Measurements from ENCODE around the gene AFF3.

AFF3 gene

DNA sequence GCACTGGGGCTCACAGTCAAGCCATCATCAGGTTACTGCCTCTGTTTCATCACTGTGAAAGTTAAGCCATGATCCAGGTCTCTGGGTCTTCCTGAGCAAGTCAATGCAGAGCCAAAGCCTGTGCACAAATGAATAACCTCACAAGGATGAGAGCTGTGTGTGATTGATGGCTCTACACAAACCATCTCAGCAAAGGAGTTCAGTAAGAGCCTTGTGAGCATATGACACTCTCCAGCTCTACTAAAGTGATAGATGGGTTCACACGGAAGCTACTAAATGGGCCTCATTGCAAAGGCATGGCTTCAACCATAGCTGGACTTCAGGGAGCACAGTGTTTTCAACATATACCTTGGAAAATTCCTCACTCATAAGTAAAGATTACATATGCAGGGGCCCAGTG, 101.5 kb downstream of the AFF3 start:
- no peak for DNase-seq

DNA sequence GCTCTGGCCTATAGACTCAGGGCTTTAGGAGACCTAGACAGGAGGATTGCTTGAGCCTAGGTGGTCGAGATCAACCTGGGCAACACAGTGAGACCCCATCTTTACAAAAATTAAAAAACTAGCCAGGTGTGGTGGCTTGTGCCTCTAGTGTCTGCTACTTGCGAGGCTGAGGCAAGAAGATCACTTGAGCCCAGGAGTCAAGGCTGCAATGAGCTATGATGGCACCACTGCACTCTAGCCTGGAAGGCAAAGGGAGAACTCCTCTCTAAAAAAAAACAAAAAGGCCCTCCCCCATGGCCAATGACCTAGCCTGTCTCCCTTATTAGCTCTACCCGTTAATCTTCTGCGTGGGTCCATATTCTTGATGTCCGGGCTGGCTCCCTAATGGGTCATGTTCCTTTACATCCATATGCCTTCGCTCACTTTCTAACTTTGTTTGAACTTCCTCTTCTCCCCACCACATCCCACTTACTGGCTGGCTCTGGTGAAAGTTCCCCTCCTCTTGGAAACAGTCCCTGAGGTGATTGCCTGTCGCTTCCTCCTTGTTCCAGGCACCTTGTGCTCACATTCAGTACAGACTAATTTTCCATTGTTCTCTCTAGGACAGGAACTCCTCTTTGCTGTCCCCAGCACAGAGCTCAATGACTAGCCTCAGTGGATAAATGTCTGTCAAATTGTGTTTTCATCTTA, 103.0 kb downstream of the AFF3 start:
- DNase-seq: peak; percentile 66 to 71 (median 69)

DNA sequence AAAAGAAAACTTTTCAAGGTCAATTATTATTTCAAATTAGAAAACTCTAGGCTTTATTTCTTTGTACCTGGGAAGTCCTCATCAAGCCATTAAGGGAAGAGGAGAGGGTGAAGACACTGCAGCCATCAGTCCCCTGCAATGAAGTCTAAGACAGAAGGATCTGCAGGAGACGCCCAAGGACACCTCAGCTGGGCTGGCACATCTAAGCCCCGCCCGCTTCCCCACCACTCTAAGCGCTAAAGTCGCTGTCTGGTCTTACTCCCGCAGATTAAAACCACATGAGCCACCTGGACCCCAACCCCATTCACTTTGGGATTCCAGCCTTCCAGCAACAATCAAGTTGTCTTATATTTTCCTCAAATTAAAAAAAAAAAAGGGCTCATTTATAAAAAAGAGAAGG, 104.4 kb downstream of the AFF3 start:
- no peak for DNase-seq

DNA sequence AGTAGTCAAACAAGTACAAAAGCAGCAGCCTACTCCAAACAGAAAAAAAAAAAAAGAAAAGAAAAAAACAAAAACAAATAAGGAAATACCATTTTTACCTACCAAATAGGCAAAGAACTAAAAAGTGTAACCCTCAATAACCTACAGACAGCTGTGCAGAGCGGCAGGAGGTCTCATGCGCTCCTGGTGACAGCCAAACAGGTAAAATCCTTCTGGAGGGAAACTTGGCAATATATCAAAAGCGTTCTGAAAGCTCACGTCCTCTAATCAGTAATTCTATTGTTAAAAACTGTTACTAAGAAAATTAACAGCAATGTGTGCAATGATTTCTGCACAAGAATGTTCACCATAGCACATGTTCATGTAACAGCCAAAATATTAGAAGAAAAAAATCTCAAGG, 105.6 kb downstream of the AFF3 start:
- DNase-seq: no peak

DNA sequence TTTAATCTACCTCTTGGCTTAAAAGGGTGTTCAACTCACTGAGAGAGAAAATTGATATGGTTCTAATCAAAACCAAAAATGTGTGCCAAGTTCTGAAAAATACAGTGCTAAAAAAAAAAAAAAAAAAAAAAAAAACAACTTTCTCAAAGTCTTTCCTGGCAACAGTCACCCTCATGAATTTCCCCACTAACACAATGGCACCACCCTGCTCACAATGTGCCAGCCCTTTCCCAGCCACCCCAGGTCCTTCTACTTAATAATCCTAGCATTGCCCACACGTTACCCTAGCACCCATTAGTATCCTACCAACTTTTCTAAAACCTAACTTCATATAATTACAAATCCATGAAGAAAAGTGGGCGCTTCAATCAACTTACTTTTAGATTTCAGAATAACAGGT, 106.4 kb downstream of the AFF3 start:
- no peak for DNase-seq

DNA sequence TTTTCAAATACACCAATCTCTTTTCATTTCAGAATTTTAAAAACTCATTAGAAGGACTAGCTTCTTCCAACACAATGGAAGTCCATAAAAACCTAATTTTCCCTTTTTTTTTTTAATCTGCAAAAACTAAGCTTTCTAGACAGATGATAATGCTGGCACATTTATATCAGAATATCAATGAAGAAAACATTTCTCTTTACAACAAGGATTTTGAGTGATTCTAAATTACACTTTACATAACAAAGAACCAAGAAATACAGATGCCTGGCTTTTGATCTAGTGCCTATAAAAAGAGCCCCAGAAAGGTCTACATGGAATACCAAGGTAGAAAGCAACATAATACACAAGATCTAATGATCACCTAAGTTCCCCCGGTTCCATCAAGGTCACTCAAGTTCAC, 108.0 kb downstream of the AFF3 start:
- DNase-seq: no peak

DNA sequence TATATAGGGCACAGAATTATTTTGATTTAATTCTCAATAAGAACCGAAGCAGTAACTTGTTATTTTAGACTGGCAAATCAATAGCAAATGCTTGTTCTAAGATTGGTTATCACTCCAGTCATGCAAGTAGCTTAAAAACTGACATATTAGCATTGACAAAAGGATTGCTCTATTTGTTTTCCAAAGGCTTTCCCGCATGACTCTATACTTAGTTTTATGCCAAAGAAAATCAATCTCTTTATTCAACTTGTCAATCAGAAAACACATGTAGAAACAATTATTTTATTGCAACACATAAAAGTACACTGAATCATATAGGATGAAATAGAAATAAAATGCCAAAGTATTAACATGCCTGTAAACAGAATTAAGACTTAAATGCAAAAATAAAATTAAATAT, 108.4 kb downstream of the AFF3 start:
- no peak for DNase-seq

DNA sequence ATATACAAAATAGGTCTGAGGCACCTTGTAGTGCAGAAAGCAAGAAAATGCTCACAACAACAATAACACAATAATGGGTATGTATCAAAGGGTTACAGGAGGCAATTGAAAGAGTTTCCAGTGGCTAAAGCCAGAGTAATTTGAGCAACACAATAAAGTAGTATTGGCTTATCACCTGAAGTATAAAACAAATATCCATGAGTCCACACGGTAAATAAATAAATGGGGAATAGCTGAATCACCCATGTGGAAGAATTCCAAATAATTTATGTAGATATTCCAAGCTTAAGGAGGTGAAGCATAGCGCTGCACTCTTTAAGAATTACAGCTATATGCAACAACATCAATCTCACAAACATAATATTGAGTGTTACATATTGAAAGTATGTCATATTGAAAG, 110.8 kb downstream of the AFF3 start:
- no peak for DNase-seq

DNA sequence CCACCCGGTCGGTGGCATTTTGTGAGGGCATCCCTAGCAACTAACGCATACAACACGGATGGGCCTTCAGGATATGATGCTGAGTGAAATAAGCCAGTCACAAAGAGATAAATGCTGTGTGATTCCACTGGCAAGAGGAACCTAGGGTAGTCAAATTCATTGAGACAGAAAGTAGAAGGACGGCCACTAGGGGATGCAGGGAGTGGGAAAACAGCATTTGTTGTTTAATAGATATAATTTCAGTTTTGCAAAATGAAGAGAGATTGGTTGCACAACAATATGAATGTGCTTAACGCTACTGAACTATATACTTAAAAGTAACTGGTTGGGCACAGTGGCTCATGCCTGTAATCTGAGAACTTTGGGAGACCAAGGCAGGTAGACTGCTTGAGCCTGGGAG, 112.9 kb downstream of the AFF3 start:
- no peak for DNase-seq

DNA sequence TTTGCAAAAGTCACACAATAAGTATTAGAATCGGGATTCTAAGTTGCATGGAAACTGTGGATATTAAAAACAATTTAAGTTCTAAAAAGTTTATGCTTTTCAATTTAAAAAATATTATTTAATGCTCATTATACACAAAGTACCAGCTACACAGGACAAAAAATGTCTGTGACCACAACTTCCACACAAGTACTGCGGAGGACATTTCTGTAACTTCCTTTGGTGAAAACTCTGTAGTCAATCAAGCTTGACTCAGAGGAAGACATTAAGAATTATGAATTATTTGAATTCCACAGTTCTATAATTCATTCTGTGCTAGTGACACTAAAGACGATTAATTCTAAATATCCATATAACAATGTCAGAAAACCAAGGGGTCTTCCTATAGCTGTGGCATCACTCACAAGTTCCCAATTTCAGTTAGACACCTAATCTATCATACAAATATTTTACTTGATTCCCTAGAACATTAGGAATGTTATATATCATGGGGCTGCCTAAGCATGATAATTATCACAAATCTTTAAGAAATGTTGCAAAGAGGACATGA, 120.5 kb downstream of the AFF3 start:
- DNase-seq: peak in 1 of 3 donors; percentile 39

DNA sequence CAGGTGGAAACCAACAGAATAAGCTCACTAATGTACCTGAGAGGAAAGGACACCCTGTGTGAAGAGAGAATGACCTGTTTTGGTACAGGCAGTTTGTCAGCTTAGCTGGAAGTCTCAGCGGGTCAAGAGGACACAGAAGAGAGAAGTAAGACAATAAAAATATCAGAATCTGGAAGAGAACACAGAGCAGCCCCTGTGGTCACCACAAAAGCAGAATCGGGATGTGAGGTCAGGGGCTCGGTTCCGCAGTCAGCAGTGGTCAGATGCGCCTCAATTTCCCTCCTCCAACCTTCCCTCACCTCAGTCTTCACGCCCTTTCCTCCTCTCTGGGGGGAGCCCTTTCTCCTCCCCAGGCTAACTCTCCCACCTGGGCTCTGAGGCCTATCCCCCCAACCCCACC, 122.9 kb downstream of the AFF3 start:
- no peak for DNase-seq

DNA sequence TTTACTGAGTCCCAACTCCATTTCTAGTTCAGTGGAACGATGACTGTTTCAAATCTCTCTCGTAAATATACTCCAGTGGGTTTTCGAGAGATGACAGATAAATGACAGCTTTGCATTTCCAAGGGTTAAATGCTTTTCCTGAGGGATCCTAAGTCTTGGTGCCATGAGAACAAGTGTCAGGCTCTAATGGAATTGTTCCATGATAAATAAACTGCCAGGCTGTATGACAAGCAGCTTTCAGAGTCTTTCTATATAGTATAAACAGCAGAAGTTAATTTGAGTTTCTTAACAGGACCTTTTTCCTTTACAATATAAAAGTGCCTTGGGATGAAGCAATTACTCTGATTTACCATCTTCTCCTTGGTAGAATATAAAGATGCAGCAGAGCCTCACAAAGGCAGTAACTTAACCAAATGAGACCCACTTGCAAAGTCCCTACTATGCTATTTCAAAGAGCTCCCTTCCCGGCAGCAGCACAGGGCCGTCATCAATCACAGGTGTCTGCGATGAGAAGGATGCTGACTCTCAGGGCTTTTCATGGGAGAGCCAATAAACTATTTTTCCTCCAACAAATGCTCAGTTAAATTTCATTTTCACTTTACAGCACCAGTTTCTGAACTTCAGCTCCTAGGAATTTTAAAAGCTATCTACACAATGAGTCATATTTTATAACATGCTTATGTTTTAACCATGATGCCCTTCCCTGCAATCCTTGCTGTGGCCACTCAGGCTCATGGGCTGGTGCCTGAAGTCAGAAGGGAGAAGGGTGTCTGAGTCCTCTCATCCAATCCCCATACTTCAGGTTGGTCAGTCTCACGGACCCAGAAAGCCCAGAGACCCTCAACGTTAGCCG, 123.8 kb downstream of the AFF3 start:
- DNase-seq: peak in 1 of 3 donors; percentile 25

DNA sequence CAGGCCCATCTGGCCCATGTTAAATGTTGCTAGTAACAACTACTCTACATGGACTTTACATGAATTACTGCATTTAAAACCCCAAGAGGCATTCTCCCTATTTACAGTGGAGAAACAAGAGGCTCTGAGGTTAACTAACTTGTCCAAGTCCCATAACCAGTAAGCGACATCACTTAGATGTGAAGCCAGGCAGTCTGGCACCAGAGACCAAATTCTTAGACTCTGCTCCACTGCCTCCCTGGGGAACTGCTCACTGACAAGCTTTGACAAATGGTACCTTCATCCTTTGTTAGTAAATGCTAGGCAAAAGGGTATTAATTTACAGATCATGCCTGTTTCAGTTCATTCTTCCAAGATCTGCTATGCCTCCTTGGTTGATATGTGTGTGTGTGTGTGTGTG, 124.8 kb downstream of the AFF3 start:
- no peak for DNase-seq

DNA sequence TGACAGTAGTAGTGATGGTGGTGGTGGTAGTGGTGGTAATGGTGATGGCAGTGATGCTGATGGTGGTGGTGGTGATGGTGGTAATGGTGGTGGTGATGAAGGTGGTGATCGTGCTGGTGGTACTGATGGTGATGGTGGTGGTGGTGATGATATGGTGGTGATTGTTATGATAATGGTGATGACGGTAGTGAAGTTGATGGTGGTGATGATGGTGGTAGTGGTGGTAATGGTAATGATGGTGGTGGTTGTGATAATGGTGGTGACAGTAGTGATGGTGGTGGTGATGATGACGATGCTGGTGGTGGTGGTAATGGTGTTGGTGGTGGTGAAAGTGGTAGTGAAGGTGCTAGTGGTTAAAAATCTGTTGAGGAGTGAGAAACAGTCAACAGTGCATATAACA, 125.6 kb downstream of the AFF3 start:
- DNase-seq: no peak

DNA sequence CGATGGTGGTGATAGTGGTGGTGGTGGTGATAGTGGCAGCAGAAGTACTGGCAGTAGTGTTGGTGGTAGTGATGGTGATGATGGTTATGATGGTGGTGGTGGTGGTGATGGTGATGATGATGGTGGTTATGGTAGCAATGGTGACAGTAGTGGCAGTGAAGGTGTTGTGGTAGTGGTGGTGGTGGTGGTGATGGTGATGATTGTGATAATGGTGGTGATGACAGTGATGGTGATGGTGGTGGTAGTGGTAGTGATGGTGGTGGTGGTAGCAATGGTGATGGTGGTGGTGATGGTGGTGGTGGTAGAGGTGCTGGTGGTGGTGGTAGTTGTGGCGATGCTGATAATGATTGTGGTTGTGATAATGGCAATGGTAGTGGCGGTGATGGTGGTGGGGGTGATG, 126.5 kb downstream of the AFF3 start:
- DNase-seq: no peak

DNA sequence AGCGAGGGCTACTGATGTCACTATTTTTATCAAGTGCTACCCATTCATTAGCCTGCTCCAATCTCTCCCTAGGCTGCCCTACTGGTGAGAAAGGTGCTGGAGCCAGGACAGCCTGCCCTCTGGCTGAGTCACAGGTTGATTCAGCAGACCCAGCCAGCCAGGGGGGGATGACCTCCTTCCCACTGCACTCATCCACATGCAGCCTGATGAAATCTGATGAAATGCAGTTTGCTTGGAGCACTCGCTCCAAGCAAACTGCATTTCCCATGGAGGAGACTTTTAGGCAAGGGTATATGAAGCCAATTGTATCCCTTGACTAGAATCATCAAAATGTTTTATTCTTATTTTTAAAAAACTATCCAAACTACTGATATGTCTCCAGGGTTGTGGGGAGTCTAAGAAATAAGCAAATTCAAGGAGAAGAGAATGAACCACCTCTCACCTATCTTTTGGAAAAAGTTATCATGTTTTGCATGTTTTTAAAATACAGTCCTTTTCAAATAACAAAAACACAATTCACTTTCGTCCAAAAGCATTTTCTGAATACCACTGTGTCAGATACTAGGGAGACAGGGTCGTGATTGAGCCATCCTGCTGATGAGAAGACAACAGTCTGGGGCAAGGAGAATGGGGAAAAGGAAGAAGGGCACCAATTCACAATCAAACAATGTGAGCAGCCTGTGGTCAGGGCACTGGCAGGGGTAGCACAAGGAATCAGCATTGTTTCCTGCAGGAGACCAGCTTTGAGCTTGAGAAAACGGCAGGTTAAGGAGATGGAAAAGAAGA, 128.3 kb downstream of the AFF3 start:
- peak; percentile 54 to 63 (median 61) for DNase-seq

DNA sequence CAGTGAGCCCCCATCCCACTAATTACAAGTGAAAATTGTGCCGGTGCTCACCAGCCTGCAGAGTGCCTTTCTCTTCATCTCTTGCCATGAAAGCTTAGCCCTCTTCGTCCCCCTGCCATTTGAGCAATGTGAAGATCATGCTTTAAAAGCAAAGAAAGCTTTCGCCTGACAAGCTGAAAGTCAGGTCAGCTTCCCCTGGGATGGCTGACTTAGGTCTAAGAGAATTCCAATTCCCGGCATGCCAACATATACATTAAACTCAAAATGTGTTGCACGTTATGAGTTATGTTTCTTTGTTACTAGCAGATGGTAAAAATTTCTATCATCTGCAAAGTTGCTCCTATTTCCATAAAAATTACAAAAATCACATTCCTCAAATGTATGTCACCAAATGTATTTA, 129.8 kb downstream of the AFF3 start:
- no peak for DNase-seq

DNA sequence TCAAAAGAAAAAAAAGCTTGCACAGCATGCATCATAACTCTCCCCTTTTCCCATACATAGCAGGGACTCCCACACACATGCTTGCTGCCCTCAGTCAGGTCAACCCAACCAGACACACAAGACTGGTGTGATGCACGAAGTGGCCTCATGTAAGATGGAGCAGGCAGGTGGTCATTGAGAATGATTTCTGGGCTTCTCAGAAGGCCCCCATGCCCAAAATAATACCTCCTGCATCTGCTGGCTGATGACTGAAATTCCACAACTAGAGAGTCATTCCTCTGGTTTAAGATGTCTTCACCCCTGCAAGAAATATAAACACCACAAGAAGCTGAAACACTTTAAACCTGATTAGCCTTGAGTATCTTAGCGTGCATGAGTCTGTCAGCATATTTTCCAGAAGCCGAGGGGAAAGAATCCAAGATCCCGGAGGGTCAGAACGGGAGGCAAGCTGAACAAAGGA, 131.1 kb downstream of the AFF3 start:
- DNase-seq: no peak

DNA sequence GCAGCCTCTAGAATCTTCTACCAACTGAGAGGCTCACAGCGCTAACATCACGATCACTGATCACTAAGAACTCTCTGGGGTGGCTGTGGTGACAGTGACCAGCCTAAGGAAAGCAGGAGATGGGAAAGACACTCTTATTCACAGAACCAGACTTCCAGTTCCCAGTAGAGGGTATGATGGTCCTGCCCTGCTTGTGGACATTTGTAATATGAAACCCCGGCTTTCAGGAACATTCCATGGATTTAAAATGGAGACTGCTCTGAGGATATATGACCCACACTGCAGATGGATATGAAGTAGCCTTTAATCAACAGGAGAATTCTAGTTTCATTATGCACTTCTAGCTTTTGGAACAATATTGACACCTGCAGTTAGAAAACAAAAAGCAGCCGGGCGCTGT, 131.8 kb downstream of the AFF3 start:
- DNase-seq: no peak

DNA sequence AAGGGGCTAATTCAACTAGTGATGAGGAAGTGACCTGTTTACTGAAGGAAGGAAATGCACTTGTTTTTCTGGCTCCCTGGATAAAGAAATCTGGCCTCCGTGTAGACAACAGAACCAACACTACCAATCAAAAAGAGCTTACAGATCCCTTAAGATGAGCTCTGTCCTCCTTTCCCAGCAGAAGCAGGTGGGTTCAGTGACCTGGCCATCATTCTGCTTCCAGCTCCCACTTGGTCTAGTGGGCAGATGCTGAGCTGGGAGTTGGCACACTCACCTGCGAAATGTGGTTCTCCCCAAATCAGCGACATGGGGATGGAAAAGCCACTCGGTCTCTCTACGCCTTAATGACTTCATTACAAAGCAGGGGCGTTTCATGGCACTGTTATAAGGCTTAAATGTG, 132.6 kb downstream of the AFF3 start:
- no peak for DNase-seq

DNA sequence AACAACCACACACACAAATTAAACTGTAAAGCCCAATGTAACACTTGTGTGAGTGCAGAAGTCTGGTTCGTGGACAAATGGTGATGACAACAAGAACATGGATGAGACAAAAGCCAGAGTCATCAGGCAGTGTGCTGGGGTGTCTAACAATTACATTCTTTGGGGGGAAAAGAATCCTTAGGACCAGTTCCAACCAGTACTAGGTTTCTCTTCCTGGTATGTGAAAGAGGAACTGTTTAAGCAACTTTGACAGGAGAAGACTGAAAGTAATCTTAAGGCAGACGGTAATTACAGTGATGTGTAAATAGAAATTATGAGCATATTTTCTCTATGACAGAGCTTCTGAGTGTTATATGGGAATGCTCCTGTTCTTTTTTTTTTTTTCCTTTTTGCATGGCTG, 133.4 kb downstream of the AFF3 start:
- DNase-seq: peak; percentile 30 to 66 (median 59)

DNA sequence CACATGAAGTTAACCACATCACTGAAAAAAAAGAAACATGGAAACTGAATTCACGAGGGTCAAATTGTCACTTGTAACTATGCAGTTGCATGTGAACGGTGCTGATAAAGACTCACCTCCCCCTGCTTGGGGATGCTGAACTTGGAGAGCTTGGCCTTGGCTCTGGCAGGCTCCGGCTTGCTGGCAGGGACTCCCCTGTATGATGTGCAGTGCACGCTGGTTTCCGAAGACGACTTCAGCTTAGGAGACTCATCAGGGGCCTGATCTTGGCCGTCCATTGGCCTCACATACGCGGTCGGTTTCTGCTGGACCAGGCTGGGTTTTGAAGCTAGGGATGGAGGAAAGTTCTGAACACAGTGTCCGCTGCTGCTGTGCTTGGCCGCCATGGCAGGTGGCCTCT, 135.9 kb downstream of the AFF3 start:
- no peak for DNase-seq

DNA sequence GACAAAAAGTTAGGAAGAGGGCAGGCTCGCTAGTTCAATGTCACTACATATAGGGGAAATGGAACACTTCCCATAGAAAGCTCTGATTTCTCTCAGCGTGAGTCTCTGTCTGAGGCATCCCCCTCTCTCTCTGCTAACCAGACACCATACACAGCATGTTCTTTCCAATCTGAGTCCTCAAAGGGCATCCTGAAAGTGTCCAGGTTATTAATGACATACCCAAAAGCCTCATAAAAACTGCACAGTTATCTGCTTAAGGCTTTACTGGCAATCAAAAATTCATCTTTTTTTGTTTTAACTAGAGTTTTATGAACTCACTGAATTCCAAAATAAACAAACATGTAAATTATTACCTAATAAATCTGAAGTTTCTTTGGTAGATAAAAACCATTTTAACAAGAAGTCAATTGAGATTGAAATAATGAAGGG, 137.4 kb downstream of the AFF3 start:
- no peak for DNase-seq

Measured in suppressor macrophage treated with lipopolysaccharide for 1 hour (primary cell).